ENCODE measurements around the gene SUPT6H. TPM values are rescaled to one million over a fixed set of nuclear protein-coding genes. Genes with fewer than 3 reads are reported as not detected.
"Not testable (repeated sequence)": the region's sequence is repeated elsewhere in the genome, so short reads cannot be mapped to it uniquely, and the experiment has no call there.

SUPT6H gene
- polyA plus RNA-seq, 1 of the 3 experiments (the other 2 are of a cell fraction): 26.9 TPM

DNA sequence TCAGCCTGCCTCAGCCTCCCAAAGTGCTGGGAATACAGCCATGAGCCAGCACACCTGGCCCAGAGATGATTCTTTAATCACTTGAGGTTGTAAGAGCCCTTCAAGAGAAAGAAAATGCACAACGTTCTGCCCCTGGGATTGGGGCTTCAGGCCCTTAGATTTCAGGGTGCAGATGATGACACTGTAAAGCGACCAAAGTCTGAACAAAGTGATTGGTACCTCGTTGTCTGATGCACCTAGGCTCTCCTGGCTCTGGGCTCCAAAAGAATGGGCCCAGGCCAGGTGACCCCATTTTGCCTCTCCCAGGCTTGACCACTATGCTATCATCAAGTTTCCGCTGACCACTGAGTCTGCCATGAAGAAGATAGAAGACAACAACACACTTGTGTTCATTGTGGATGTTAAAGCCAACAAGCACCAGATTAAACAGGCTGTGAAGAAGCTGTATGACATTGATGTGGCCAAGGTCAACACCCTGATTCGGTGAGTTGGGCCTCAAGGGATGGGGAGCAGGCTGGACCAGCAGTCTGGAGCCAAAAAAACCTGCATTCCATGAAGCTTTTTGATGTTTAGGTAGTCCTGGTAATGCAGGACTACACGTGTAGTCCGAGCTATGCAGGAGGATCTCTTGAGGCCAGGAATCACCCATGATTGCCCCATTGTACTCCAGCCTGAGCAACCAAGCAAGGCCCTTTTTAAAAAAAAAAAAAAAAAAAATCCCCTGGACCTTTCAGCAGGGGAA is 60.6 kb downstream of the SUPT6H start (continued):
- TF ChIP-seq RCOR1 (IDR thresholded peaks at IDR 0.05; ENCODE audit: low read length) (no peak), TEAD4 (IDR thresholded peaks at IDR 0.05; ENCODE audit: borderline replicate concordance, insufficient read depth) (no peak), RFX5 (IDR thresholded peaks at IDR 0.05; ENCODE audit: low read length) (no peak), EP300 (IDR thresholded peaks at IDR 0.05; ENCODE audit: borderline replicate concordance in 1 of 2, low read depth in 1 of 2, low read length in 1 of 2) (no peak), TAF1 (IDR thresholded peaks at IDR 0.05; ENCODE audit: borderline replicate concordance, low read depth, low read length) (no peak), FOXM1 (IDR thresholded peaks at IDR 0.05; ENCODE audit: low read depth) (no peak)
- TF ChIP-seq, protein P1, sequence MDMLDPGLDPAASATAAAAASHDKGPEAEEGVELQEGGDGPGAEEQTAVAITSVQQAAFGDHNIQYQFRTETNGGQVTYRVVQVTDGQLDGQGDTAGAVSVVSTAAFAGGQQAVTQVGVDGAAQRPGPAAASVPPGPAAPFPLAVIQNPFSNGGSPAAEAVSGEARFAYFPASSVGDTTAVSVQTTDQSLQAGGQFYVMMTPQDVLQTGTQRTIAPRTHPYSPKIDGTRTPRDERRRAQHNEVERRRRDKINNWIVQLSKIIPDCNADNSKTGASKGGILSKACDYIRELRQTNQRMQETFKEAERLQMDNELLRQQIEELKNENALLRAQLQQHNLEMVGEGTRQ (IDR thresholded peaks at IDR 0.05; ENCODE audit: borderline replicate concordance, low read depth, low read length): no peak

DNA sequence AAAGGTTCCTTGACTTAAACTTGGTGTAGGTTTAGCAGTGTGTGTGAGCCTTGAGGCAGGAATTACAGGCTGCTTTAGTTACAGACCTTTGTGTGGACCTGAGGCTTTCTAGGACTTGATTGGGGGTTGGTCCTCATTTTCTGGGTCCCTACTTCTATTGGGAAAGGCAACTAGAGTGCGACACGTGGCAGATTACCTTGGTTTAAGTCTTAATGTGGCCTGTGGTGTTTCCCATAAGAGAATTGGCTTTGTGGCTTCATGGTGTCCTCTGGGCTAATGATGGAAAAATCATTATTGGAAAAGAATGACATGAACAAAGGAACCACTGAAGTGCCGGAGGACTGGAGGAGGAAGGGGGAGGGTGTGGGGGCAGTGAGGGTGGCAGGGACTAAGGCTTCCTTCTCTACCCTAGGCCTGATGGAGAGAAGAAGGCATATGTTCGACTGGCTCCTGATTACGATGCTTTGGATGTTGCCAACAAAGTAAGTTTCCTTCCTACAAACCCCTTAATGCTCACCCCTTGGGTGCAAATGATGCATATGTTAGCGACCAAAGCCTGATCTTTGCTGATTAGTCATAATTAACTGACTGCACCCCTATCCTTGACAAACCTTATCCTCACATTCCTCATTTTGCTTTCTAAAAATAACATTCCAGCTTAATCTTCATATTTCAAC is 61.3 kb downstream of the SUPT6H start:
- Histone ChIP-seq H2AFZ (ENCODE audit: low read depth) (no peak overlapping the region), H3K4me1 (ENCODE audit: control insufficient read depth in 1 of 2, insufficient read depth in 2 of 2, low read depth in 1 of 2, low read length in 1 of 2) (peaks cover 16 to 42% of the 10 kb centered on the region in 2 experiments), H3K4me3 (ENCODE audit: low read depth in 2 of 2, low read length in 1 of 2) (no peak overlapping the region), H3K9ac (no peak overlapping the region; the same call in 1 of the 2 replicates), H3K4me2 (peak overlapping the region; percentile 92; the same call in 1 of the 2 replicates), H4K20me1 (ENCODE audit: insufficient read depth) (peaks cover 36% of the 10 kb centered on the region), H3K9me3 (no peaks in the 10 kb centered on the region), H3K27ac (ENCODE audit: low read depth in 2 of 2, low read length in 1 of 2) (peak overlapping the region; percentile 12 to 86; a peak in 1 of 4 replicates), H3K27me3 (ENCODE audit: insufficient read depth) (no peaks in the 10 kb centered on the region), H3K79me2 (ENCODE audit: insufficient read depth) (peaks cover 36% of the 10 kb centered on the region), H3K36me3 (replicated peaks in 1 of 2; ENCODE audit: control insufficient read depth in 1 of 2, insufficient read depth in 2 of 2, low read length in 1 of 2) (peaks cover 38 to 41% of the 10 kb centered on the region in 2 experiments), H3K9me2 (no peaks in the 10 kb centered on the region), H3F3A (replicated peaks; ENCODE audit: insufficient read depth) (peaks cover 75% of the 10 kb centered on the region)
- 89% methylated on average over 6 of the region's 6 CpGs for whole genome bisulfite sequencing (ENCODE audit: low lambda C conversion rate)
- ChIA-PET CTCF (interaction anchor here (11.1 kb wide), 1 partner anchor 25 kb away, joined by 612 read pairs; the partner anchor contains the start of gene TRAF4), POLR2A (no interaction called here)
- 0 out of 2 replicates have a peak, but pooled peaks have one; percentile 15 for TF ChIP-seq POLR2AphosphoS5 (IDR thresholded peaks at IDR 0.05; ENCODE audit: low read depth, low read length)
- TF ChIP-seq, protein P2, sequence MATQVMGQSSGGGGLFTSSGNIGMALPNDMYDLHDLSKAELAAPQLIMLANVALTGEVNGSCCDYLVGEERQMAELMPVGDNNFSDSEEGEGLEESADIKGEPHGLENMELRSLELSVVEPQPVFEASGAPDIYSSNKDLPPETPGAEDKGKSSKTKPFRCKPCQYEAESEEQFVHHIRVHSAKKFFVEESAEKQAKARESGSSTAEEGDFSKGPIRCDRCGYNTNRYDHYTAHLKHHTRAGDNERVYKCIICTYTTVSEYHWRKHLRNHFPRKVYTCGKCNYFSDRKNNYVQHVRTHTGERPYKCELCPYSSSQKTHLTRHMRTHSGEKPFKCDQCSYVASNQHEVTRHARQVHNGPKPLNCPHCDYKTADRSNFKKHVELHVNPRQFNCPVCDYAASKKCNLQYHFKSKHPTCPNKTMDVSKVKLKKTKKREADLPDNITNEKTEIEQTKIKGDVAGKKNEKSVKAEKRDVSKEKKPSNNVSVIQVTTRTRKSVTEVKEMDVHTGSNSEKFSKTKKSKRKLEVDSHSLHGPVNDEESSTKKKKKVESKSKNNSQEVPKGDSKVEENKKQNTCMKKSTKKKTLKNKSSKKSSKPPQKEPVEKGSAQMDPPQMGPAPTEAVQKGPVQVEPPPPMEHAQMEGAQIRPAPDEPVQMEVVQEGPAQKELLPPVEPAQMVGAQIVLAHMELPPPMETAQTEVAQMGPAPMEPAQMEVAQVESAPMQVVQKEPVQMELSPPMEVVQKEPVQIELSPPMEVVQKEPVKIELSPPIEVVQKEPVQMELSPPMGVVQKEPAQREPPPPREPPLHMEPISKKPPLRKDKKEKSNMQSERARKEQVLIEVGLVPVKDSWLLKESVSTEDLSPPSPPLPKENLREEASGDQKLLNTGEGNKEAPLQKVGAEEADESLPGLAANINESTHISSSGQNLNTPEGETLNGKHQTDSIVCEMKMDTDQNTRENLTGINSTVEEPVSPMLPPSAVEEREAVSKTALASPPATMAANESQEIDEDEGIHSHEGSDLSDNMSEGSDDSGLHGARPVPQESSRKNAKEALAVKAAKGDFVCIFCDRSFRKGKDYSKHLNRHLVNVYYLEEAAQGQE (IDR thresholded peaks at IDR 0.05; ENCODE audit: low read depth, low read length): no peak
- no peak for DNase-seq

DNA sequence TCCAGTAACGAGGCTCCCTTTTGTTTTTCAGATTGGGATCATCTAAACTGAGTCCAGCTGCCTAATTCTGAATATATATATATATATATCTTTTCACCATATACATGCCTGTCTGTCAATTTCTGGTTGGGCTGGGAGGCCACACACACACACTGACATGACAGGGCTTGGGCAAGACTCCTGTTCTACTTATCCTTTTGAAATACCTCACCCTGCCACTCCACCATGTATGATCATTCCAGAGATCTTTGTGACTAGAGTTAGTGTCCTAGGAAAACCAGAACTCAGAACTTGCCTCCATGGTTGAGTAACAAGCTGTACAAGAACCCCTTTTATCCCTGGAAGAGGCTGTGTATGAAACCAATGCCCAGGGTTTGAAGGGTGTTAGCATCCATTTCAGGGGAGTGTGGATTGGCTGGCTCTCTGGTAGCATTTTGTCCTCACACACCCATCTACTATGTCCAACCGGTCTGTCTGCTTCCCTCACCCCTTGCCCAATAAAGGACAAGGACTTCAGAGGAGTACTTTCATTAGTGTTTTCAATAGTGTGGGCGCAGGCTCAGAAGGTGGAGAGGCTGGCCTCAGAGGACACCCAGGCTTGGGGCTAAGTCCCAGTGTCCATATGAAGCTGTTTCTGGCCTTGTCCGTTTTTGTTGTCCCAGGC is 62.0 kb downstream of the SUPT6H start:
- not testable (repeated sequence) for DNase-seq; H2AFZ ChIP-seq (ENCODE audit: low read depth); H3K9ac ChIP-seq; H3K4me2 ChIP-seq; H3K9me2 ChIP-seq; H3K4me3 ChIP-seq (ENCODE audit: low read depth in 2 of 2, low read length in 1 of 2); H3K27me3 ChIP-seq (ENCODE audit: insufficient read depth); H3K9me3 ChIP-seq
- Histone ChIP-seq H4K20me1 (ENCODE audit: insufficient read depth) (peaks cover 36% of the 10 kb centered on the region), H3K27ac (ENCODE audit: low read depth in 2 of 2, low read length in 1 of 2) (peak overlapping the region in 1 of 2 experiments; percentile 72; a peak in 2 of 4 replicates), H3K36me3 (replicated peaks in 1 of 2; ENCODE audit: control insufficient read depth in 1 of 2, insufficient read depth in 2 of 2, low read length in 1 of 2) (peaks cover 38 to 41% of the 10 kb centered on the region in 2 experiments), H3K79me2 (ENCODE audit: insufficient read depth) (peaks cover 36% of the 10 kb centered on the region), H3F3A (replicated peaks; ENCODE audit: insufficient read depth) (peaks cover 73% of the 10 kb centered on the region), H3K4me1 (ENCODE audit: control insufficient read depth in 1 of 2, insufficient read depth in 2 of 2, low read depth in 1 of 2, low read length in 1 of 2) (peaks cover 16 to 42% of the 10 kb centered on the region in 2 experiments)
- ChIA-PET POLR2A (interaction anchor here (0.6 kb wide), 1 partner anchor 15 kb away, joined by 3 read pairs; no protein-coding TSS in a partner anchor), CTCF (interaction anchor here (0.7 to 11.1 kb wide), 6 partner anchors 11 to 229 kb away, joined by 3 to 612 read pairs (median 30); partner anchors contain the start of genes PHF12 and TRAF4)
- 92% methylated on average over 4 of the region's 4 CpGs for WGBS (ENCODE audit: low lambda C conversion rate)
